BJ (cell line): Measurements from ENCODE around the gene FGF14. TPM values are rescaled to one million over a fixed set of nuclear protein-coding genes. Genes with fewer than 3 reads are reported as not detected.
"Not testable (repeated sequence)": the region's sequence is repeated elsewhere in the genome, so short reads cannot be mapped to it uniquely, and the experiment has no call there.

Experiments
- CTCF ChIA-PET: fragments of 350-600 bp; formaldehyde crosslinking; extraction: SDS; loops from one replicate; lab custom pipeline; 2021; ENCODE audit warnings: antibody characterized with exemption, inconsistent platforms; lab: Yijun Ruan, JAX
- POLR2A ChIA-PET: fragments of 300-600 bp; sonication (Branson Sonifier 250); formaldehyde crosslinking; extraction: SDS; loops from one replicate; lab custom pipeline; 2021; ENCODE audit warnings: antibody characterized with exemption; lab: Charles Lee
- DNase-seq: peaks from one replicate; pipeline ENCODE4 v3.0.0-alpha.2; 2011; ENCODE audit warnings: low read depth
- H3K27me3 ChIP-seq: 2 replicates; pipeline ENCODE4 v1.6.0; 2011; ENCODE audit warnings: low read length; ENCODE audit not compliant: control insufficient read depth, insufficient read depth
- H3K36me3 ChIP-seq: 2 replicates; pipeline ENCODE4 v1.5.1; 2011; ENCODE audit warnings: low read length; ENCODE audit not compliant: control insufficient read depth, insufficient read depth
- H3K4me3 ChIP-seq: 2 replicates; pipeline ENCODE4 v1.5.1; 2011; ENCODE audit warnings: low read depth, mild to moderate bottlenecking, control low read depth, low read length
- polyA plus RNA-seq: library from polyadenylated mRNA; depleted of rRNA; stranded (reverse); fragments of >200 nt; gene quantifications from 2 replicates; pipeline ENCODE4 v1.2.3, GENCODE V29; 2011
- TF ChIP-seq, protein P1 (sequence below): IDR thresholded peaks from 2 replicates; pipeline ENCODE4 v1.5.1; 2011; ENCODE audit warnings: low read depth, mild to moderate bottlenecking, control low read depth, inconsistent platforms, low read length, moderate library complexity; ENCODE audit not compliant: insufficient read depth

Gene FGF14
- polyA plus RNA-seq, 1 experiment: 0.01 TPM

DNA sequence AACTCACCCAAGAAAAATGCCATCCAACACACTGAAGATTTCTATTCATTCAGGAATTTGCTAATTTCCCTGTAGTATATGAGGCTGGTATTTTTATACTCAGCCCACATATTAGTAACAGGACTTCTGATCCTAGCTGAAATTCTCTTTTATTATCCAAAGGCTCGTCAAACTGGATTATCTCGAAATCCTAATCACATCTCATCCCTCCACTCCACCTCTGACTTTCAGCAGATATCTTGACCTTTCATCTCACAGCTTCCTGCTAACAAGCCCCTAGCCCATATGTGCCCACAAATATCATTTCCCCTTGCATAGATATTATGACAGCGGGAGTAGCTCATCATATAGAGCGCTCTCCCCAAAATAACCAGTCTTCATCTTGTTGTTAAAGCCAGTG is 279.7 kb downstream of the FGF14 start:
- ChIA-PET CTCF (no interaction called here), POLR2A (no interaction called here)
- H3K36me3 ChIP-seq: no peaks in the 10 kb centered on the region
- no peak overlapping the region for H3K4me3 ChIP-seq
- no peaks in the 10 kb centered on the region for H3K27me3 ChIP-seq
- TF ChIP-seq, protein P1, sequence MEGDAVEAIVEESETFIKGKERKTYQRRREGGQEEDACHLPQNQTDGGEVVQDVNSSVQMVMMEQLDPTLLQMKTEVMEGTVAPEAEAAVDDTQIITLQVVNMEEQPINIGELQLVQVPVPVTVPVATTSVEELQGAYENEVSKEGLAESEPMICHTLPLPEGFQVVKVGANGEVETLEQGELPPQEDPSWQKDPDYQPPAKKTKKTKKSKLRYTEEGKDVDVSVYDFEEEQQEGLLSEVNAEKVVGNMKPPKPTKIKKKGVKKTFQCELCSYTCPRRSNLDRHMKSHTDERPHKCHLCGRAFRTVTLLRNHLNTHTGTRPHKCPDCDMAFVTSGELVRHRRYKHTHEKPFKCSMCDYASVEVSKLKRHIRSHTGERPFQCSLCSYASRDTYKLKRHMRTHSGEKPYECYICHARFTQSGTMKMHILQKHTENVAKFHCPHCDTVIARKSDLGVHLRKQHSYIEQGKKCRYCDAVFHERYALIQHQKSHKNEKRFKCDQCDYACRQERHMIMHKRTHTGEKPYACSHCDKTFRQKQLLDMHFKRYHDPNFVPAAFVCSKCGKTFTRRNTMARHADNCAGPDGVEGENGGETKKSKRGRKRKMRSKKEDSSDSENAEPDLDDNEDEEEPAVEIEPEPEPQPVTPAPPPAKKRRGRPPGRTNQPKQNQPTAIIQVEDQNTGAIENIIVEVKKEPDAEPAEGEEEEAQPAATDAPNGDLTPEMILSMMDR: no peak
- DNase-seq: no peak

DNA sequence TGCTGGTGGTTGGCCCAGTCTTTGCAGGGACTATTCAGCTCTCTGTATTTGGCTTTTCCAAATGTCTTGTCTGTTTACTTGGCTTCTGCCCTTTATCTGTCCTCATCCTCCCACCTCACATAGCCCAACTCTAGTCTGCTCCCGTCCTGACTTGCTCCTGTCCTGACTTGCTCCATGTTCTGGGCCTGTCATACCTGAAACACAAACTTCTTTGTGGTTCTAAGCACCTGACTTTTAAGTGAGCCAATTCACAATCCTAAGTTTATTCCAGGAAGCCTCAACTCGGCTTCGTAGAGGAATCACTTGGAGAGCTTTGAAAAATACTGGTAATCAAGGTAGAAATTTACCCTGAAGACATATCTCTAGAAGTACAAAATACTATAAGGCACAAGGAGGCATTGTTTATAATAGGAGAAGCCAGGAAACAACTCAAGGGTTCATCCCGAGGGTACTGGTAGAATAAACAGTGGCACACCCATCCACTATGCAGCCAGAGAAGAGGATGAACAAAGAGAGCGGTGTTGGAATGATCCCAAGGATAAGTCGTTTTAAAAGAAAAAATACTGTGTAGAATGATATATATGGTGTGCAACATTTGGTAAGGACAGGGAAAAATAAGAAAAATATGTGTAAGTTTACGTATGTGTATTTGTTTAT is 284.5 kb downstream of the FGF14 start:
- DNase-seq: no peak
- CTCF ChIA-PET: no interaction called here
- POLR2A ChIA-PET: no interaction called here
- Histone ChIP-seq H3K36me3 (no peaks in the 10 kb centered on the region), H3K27me3 (no peaks in the 10 kb centered on the region), H3K4me3 (no peak overlapping the region)
- TF ChIP-seq, protein P1: no peak

DNA sequence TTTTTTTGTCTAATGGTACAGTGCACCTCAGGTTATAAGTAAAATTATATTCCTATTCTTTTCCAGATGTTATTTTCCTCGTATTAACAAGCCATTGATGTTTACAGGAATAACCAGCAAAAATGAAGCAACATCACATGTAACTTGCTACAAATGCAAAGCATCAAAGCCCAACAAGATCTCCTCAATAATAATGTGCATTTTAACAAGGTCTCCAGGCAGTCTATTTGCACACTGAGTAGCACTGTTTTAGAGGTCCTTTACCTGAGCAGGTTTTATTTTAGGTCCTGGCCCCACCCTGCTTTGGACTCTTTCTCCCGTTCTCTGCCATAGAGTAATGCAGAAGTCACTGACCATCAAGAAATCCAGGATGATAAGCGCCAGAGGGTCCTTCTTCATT is 298.4 kb downstream of the FGF14 start:
- H3K36me3 ChIP-seq: no peaks in the 10 kb centered on the region
- H3K4me3 ChIP-seq: no peak overlapping the region
- POLR2A ChIA-PET: no interaction called here
- CTCF ChIA-PET: no interaction called here
- H3K27me3 ChIP-seq: no peaks in the 10 kb centered on the region
- TF ChIP-seq, protein P1: no peak
- no peak for DNase-seq

DNA sequence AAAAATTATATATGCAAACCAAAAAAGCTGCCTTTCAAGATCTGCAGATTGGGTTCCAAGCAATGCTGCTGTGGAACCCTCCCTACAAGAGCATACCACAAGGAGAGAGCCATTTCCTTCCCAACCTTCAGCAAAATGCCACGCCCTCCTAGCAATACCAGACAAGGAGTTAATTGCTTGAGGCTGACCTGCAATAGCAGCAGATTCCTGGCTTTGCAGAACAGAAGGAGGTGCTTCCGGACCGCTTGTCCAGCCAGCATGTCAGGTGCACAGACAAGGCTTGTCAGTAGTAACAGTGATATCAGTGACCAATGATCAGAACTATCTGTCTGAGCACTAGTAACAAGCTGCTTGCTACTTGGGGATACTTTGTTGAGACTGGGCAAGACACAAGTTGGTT is 301.6 kb downstream of the FGF14 start:
- ChIA-PET POLR2A (no interaction called here), CTCF (no interaction called here)
- H3K36me3 ChIP-seq: no peaks in the 10 kb centered on the region
- no peak overlapping the region for H3K4me3 ChIP-seq
- no peak for DNase-seq
- TF ChIP-seq, protein P1: no peak
- no peaks in the 10 kb centered on the region for H3K27me3 ChIP-seq

DNA sequence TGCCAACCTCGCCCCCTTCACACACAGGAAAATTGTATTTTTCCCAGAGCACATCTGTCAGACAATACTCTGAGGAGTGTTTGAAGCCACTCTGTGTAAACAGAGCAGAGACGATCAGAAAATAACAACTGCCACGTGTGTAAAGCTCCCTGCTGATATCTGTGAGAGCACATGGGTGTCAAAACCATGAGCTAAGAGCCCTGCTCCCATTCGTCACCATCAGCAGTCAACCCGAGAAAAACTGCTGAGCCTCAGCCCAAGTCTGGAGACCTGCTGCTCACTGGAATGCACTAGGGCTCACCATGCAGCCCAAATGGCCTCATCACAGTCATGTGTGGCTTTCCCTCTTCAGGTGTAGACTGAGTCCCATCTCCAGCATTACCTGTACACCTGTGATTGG is 304.1 kb downstream of the FGF14 start:
- POLR2A ChIA-PET: interaction anchor here (0.6 kb wide), 1 partner anchor 80 kb away, joined by 4 read pairs; no protein-coding TSS in a partner anchor
- TF ChIP-seq, protein P1: no peak
- Histone ChIP-seq H3K4me3 (no peak overlapping the region), H3K27me3 (no peaks in the 10 kb centered on the region), H3K36me3 (no peaks in the 10 kb centered on the region)
- CTCF ChIA-PET: interaction anchor here (0.7 kb wide), 1 partner anchor 28 kb away, joined by 3 read pairs; no protein-coding TSS in a partner anchor
- DNase-seq: no peak

DNA sequence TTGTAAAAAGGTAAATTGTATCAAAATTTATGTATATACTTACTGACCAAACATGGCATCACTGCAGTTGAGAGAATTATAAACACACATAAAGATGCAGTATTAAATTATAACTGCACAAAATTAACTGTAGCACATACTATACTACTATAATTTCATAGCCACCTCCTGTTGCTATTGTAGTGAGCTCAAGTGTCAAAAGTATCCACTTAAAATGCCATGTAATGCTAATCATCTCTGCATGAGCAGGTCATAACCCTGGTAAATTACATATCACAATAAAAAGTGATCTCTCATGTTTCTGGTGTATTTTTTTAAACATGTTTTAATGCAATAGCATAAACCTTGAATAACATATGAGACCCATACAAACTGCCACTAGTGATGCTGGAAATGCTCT is 308.6 kb downstream of the FGF14 start:
- H3K27me3 ChIP-seq, CTCF ChIA-PET, POLR2A ChIA-PET, H3K4me3 ChIP-seq, DNase-seq, H3K36me3 ChIP-seq: not testable (repeated sequence)
